ENCODE results near the gene NOBOX. TPM values are rescaled to one million over a fixed set of nuclear protein-coding genes. Genes with fewer than 3 reads are reported as not detected.

The NOBOX gene
- total RNA-seq, 1 experiment from 2014 or later, result not detected

DNA sequence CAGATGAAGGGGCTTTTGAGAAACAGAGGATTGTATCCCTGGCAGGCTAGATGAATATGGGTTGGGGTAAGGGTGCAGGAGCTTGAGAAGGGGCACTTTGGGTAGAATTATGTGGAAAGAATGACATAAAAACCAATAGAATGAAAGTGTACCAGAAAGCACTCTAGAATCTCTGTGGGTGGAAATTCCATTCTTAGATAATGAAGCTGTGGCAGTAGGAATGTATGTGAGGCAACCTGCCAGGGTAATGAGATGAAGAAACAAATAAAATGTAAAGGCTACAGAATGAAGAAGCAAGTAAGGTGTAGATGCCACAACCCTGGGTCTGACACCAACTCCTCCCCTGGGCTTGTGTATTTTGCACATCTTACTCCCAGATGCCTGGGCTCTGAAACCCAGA is 16.8 kb downstream of the NOBOX start:
- Histone ChIP-seq H2AFZ (ENCODE audit: low read length) (no peak overlapping the region), H3K79me2 (ENCODE audit: low read length) (no peaks in the 10 kb centered on the region), H3K27me3 (ENCODE audit: low read length) (no peaks in the 10 kb centered on the region), H3K9me2 (replicated peaks; ENCODE audit: low read length) (no peaks in the 10 kb centered on the region), H3K4me1 (ENCODE audit: insufficient read depth, low read length) (no peaks in the 10 kb centered on the region), H3K4me3 (ENCODE audit: low read length) (no peak overlapping the region), H3K36me3 (ENCODE audit: low read depth, low read length) (no peaks in the 10 kb centered on the region), H3F3A (ENCODE audit: low read length, unreplicated experiment) (no peaks in the 10 kb centered on the region), H3K9me3 (ENCODE audit: low read length) (no peaks in the 10 kb centered on the region), H3K27ac (ENCODE audit: low read length) (no peak overlapping the region), H4K20me1 (ENCODE audit: low read length) (no peaks in the 10 kb centered on the region), H3K4me2 (ENCODE audit: low read length) (no peak overlapping the region), H3K9ac (ENCODE audit: low read length) (no peak overlapping the region)
- TF ChIP-seq, protein P1, sequence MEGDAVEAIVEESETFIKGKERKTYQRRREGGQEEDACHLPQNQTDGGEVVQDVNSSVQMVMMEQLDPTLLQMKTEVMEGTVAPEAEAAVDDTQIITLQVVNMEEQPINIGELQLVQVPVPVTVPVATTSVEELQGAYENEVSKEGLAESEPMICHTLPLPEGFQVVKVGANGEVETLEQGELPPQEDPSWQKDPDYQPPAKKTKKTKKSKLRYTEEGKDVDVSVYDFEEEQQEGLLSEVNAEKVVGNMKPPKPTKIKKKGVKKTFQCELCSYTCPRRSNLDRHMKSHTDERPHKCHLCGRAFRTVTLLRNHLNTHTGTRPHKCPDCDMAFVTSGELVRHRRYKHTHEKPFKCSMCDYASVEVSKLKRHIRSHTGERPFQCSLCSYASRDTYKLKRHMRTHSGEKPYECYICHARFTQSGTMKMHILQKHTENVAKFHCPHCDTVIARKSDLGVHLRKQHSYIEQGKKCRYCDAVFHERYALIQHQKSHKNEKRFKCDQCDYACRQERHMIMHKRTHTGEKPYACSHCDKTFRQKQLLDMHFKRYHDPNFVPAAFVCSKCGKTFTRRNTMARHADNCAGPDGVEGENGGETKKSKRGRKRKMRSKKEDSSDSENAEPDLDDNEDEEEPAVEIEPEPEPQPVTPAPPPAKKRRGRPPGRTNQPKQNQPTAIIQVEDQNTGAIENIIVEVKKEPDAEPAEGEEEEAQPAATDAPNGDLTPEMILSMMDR (conservative IDR thresholded peaks at IDR 0.05; ENCODE audit: low read depth, low read length), result no peak
- TF ChIP-seq EZH2phosphoT487 (IDR thresholded peaks at IDR 0.05; ENCODE audit: borderline replicate concordance, low read length), result no peak
- TF ChIP-seq EZH2 (IDR thresholded peaks at IDR 0.05; ENCODE audit: low read length, unreplicated experiment), result no peak
- CTCF ChIA-PET, result no interaction called here
- DNase-seq (no peak), ATAC-seq (no peak)
- no TSS peak for BruUV-seq (replicated peaks)
- intact Hi-C loops (cut with micrococcal nuclease), result no loop called here
- POLR2A ChIA-PET (ENCODE audit: unreplicated experiment), result no interaction called here

DNA sequence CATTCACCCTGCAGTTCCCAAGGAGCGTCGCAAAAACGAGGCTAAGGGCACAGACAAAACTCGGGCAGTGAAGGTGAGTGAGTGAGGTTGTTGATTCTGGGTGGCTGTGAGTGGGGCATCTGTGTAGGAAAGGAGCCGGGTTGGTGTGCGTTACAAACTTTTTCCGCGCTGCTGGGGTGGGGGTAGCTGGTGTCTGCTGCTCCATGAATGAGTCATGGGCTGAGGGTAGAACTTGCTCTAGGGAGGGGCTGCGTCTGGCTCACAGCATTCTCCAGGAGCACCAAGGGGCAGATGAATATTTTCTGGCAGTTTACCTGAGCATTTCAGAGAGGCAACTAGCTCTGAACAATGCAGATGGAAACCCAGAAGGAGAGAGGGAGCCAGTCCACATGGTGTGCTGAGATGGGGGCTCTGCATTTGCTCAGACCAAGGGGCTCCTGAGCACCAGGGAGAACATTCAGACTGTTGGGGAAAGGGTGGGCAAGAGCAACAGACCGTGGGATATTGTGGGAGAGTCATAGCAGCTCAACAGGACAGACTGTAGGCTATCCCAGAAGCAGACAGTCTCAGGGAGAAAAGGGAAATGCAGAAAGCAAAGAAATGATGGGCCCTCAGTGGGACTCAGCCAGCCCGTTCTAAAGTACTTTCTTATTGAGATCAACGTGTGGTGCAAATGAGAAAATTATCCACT is 18.8 kb downstream of the NOBOX start:
- no TSS peak for BruUV-seq (replicated peaks)
- H4K20me1 ChIP-seq (ENCODE audit: low read length), result no peaks in the 10 kb centered on the region
- H3K4me1 ChIP-seq (ENCODE audit: insufficient read depth, low read length), result no peaks in the 10 kb centered on the region
- H3K9me3 ChIP-seq (ENCODE audit: low read length), result no peaks in the 10 kb centered on the region
- ATAC-seq (peak; percentile 15; the same call in 1 of the 2 replicates), DNase-seq (peak; percentile 4)
- H3K4me3 ChIP-seq (ENCODE audit: low read length), result no peak overlapping the region
- H3K4me2 ChIP-seq (ENCODE audit: low read length), result no peak overlapping the region
- intact Hi-C loops (cut with micrococcal nuclease), result no loop called here
- H3K79me2 ChIP-seq (ENCODE audit: low read length), result no peaks in the 10 kb centered on the region
- no peak overlapping the region for H3K9ac ChIP-seq (ENCODE audit: low read length)
- H2AFZ ChIP-seq (ENCODE audit: low read length), result no peak overlapping the region
- no peaks in the 10 kb centered on the region for H3K9me2 ChIP-seq (replicated peaks; ENCODE audit: low read length)
- H3K27ac ChIP-seq (ENCODE audit: low read length), result no peak overlapping the region
- no peaks in the 10 kb centered on the region for H3K36me3 ChIP-seq (ENCODE audit: low read depth, low read length)
- no peaks in the 10 kb centered on the region for H3F3A ChIP-seq (ENCODE audit: low read length, unreplicated experiment)
- CTCF ChIA-PET, result no interaction called here
- TF ChIP-seq EZH2phosphoT487 (IDR thresholded peaks at IDR 0.05; ENCODE audit: borderline replicate concordance, low read length) (no peak), EZH2 (IDR thresholded peaks at IDR 0.05; ENCODE audit: low read length, unreplicated experiment) (no peak)
- TF ChIP-seq, protein P1 (conservative IDR thresholded peaks at IDR 0.05; ENCODE audit: low read depth, low read length), result no peak
- POLR2A ChIA-PET (ENCODE audit: unreplicated experiment), result no interaction called here
- no peaks in the 10 kb centered on the region for H3K27me3 ChIP-seq (ENCODE audit: low read length)

GRCh38 chr7:144384071-144384470 is 19.4 kb downstream of the NOBOX start:
- Histone ChIP-seq H3K9ac (ENCODE audit: low read length) (no peak overlapping the region), H4K20me1 (ENCODE audit: low read length) (no peaks in the 10 kb centered on the region), H2AFZ (ENCODE audit: low read length) (no peak overlapping the region), H3K4me1 (ENCODE audit: insufficient read depth, low read length) (no peaks in the 10 kb centered on the region), H3K27me3 (ENCODE audit: low read length) (no peaks in the 10 kb centered on the region), H3K4me3 (ENCODE audit: low read length) (no peak overlapping the region), H3K9me3 (ENCODE audit: low read length) (no peaks in the 10 kb centered on the region), H3F3A (ENCODE audit: low read length, unreplicated experiment) (no peaks in the 10 kb centered on the region), H3K9me2 (replicated peaks; ENCODE audit: low read length) (no peaks in the 10 kb centered on the region), H3K4me2 (ENCODE audit: low read length) (no peak overlapping the region), H3K79me2 (ENCODE audit: low read length) (no peaks in the 10 kb centered on the region), H3K36me3 (ENCODE audit: low read depth, low read length) (no peaks in the 10 kb centered on the region), H3K27ac (ENCODE audit: low read length) (no peak overlapping the region)
- no TSS peak for BruUV-seq (replicated peaks)
- DNase-seq (no peak), ATAC-seq (no peak; the same call in 1 of the 2 replicates)
- TF ChIP-seq EZH2 (IDR thresholded peaks at IDR 0.05; ENCODE audit: low read length, unreplicated experiment) (no peak), EZH2phosphoT487 (IDR thresholded peaks at IDR 0.05; ENCODE audit: borderline replicate concordance, low read length) (no peak)
- TF ChIP-seq, protein P1 (conservative IDR thresholded peaks at IDR 0.05; ENCODE audit: low read depth, low read length), result no peak
- CTCF ChIA-PET, result no interaction called here
- POLR2A ChIA-PET (ENCODE audit: unreplicated experiment), result no interaction called here
- intact Hi-C loops (cut with micrococcal nuclease), result no loop called here

Measured in PC-3 (cell line).